BE2C (cell line): ENCODE data around the gene ST6GALNAC1.
A peak's percentile ranks its signal among the peaks of the same experiment; 100 is the strongest.

Experiments used
- DNase-seq: peaks from one replicate; pipeline ENCODE4 v3.0.0-alpha.2; 2020
- H3K27me3 ChIP-seq: fragments of 250-450 bp; sonication (Bioruptor Pico); 2 replicates; pipeline ENCODE4 v1.5.1; 2020; ENCODE audit warnings: mild to moderate bottlenecking
- H3K36me3 ChIP-seq: fragments of 250-450 bp; sonication (Bioruptor Pico); 2 replicates; pipeline ENCODE4 v1.5.1; 2020; ENCODE audit warnings: mild to moderate bottlenecking
- H3K4me1 ChIP-seq: fragments of 250-450 bp; sonication (Bioruptor Pico); 2 replicates; pipeline ENCODE4 v1.5.1; 2020
- H3K4me3 ChIP-seq: 2 replicates; pipeline ENCODE4 v1.5.1; 2011; ENCODE audit warnings: low read depth, low read length
- H3K9me3 ChIP-seq: fragments of 250-450 bp; sonication (Bioruptor Pico); 2 replicates; pipeline ENCODE4 v1.5.1; 2020
- TF ChIP-seq, protein P1 (sequence below): IDR thresholded peaks from 2 replicates; pipeline ENCODE4 v1.5.1; 2012; ENCODE audit warnings: mild to moderate bottlenecking, low read depth, low read length

Gene ST6GALNAC1

DNA sequence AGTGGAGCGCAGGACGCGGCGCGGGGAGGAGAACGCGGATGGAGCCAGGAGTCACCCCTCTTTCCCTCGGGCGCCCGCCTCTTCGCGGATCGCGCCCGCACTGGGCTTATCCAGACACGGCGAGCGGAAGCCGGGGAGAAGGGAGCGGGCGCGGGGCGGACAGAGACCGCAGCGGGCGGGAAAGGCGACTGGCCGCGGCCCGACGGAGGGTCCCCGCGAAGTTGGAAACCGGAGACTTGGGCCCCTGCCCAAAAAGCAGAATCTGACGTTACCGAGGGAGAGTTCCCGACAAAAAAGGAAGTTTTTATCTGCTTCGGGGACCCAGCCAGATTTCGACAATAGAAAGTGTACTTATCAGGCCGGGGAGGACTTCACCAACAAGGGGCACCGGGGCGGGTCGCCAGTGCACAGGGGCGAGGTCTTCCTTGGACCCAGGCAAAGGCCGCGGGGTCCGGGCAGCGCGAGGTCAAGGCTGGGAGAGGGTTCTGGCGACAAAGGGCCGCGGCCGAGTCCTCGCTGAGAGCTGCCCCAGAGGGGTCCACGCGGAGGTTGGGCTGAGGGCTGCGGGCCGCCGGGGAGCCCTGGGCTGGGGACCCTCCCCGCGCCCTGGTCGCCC, 58.4 kb downstream of the ST6GALNAC1 start:
- TF ChIP-seq, protein P1, sequence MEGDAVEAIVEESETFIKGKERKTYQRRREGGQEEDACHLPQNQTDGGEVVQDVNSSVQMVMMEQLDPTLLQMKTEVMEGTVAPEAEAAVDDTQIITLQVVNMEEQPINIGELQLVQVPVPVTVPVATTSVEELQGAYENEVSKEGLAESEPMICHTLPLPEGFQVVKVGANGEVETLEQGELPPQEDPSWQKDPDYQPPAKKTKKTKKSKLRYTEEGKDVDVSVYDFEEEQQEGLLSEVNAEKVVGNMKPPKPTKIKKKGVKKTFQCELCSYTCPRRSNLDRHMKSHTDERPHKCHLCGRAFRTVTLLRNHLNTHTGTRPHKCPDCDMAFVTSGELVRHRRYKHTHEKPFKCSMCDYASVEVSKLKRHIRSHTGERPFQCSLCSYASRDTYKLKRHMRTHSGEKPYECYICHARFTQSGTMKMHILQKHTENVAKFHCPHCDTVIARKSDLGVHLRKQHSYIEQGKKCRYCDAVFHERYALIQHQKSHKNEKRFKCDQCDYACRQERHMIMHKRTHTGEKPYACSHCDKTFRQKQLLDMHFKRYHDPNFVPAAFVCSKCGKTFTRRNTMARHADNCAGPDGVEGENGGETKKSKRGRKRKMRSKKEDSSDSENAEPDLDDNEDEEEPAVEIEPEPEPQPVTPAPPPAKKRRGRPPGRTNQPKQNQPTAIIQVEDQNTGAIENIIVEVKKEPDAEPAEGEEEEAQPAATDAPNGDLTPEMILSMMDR: no peak
- H3K9me3 ChIP-seq: no peaks in the 10 kb centered on the region
- H3K4me3 ChIP-seq: peak overlapping the region; percentile 40
- DNase-seq: no peak
- no peaks in the 10 kb centered on the region for H3K4me1 ChIP-seq
- H3K27me3 ChIP-seq: peaks cover 22% of the 10 kb centered on the region
- H3K36me3 ChIP-seq: no peaks in the 10 kb centered on the region

DNA sequence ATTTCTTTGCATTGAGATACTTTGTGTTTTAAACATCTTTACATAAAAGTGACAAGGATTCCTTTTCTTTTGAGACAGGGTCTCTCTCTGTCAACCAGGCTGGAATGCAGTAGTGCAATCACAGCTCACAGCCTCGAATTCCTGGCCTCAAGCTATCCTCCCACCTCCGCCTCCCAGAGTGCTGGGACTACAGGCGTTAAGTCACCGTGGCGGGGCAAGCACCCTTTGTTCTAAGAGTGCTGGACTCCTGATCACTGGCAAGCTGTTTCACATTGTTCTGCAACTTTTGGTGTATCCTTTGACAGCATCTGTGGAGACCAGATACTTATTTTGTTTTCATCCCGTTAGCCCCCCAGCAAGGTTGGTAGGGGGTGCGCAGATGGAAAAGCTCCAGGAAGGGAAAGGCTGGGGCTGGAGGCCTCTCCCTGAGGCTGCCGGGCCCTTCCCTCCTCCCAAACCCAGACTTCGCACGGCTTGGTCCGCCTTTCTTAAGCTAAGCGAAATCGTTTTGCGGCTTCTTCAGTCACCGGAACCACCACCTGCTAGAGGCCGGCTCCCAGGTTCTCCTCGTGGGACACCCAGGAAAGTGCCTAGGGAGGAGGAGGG, 59.0 kb downstream of the ST6GALNAC1 start:
- no peak for DNase-seq
- Histone ChIP-seq H3K36me3 (no peaks in the 10 kb centered on the region), H3K4me3 (no peak overlapping the region), H3K9me3 (no peaks in the 10 kb centered on the region), H3K4me1 (no peaks in the 10 kb centered on the region), H3K27me3 (peaks cover 22% of the 10 kb centered on the region)
- TF ChIP-seq, protein P1: no peak

DNA sequence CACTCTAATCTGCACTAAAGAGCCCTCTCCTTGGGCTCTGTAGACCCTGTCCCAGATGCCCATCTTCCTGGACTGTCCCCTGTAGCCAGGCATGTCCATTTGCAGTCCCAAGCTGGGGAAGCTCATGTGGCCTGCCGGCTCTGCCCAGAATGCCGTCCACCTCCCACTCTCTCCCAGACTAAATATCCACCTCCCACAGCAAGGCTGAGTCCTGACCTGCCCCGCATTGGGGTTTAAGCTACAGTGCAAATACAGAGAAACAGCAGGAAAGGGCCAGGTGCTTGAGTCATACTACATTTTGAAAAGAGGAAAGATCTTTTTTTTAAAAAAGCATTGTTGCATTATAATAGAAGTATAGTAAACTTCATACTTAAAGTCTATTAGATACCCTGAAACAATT, 60.9 kb downstream of the ST6GALNAC1 start:
- H3K9me3 ChIP-seq: no peaks in the 10 kb centered on the region
- no peaks in the 10 kb centered on the region for H3K4me1 ChIP-seq
- TF ChIP-seq, protein P1: no peak
- H3K36me3 ChIP-seq: no peaks in the 10 kb centered on the region
- no peak overlapping the region for H3K4me3 ChIP-seq
- no peak for DNase-seq
- peaks cover 22% of the 10 kb centered on the region for H3K27me3 ChIP-seq

DNA sequence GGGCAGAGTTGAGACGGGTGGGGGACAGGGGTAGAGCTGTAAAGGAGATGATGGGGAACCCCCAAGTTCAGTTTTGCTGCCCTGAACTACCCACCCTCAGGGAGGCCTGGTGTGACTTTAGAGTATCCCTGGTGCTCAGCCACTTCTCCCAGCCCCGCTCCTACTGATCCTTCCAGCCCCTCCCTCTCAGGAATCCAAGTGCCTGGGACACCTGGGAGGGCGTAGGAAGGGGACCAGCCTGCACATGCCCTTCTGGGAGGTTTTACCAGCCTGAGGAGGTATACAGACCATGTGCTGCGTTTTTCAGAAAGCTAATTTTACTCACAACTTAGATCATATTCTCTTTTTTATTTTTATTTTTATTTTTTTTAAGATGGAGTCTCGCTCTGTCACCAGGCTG, 62.0 kb downstream of the ST6GALNAC1 start:
- H3K9me3 ChIP-seq: no peaks in the 10 kb centered on the region
- H3K4me1 ChIP-seq: no peaks in the 10 kb centered on the region
- H3K27me3 ChIP-seq: peaks cover 22% of the 10 kb centered on the region
- no peaks in the 10 kb centered on the region for H3K36me3 ChIP-seq
- DNase-seq: no peak
- H3K4me3 ChIP-seq: no peak overlapping the region
- TF ChIP-seq, protein P1: no peak

DNA sequence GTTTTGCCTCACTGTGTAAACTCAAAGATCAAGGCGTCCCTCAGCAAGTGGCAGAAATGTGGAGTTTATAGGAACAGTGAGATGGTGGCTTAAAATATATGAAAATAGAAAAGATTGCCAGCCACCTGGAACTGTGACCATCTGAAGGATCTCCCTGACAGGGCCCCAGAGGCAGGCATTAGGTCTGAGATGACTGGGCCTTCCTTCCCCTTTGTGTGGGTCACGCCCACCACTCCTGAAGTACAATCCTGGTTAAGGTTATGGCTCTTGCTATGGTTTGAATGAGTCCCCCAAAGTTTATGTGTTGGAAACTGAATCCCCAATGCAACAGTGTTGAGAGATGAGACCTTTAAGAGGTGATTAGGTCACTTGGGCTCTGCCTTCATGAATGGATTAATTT, 64.3 kb downstream of the ST6GALNAC1 start:
- Histone ChIP-seq H3K4me1 (no peaks in the 10 kb centered on the region), H3K9me3 (no peaks in the 10 kb centered on the region), H3K4me3 (no peak overlapping the region), H3K36me3 (no peaks in the 10 kb centered on the region), H3K27me3 (peaks cover 1% of the 10 kb centered on the region)
- no peak for DNase-seq
- TF ChIP-seq, protein P1: no peak

DNA sequence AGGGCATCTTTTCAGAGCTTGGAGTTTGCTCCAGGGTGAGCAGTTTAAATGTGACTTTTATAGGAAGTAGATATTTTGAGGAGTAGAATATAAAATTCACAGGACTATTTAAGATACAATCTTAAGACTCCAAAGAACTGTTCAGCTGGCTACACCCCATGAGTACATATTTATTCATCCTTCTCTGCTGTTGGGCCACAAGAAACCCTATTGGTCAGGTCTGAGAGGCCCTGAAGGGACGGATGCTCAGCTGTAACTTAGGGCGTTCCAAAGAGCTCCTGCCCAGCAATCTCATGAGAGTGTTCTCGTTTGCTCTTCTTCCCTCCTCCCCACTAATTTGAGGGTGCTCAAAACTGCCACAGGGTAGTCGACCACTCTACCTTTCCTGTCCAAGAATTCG, 65.2 kb downstream of the ST6GALNAC1 start:
- Histone ChIP-seq H3K4me3 (no peak overlapping the region), H3K4me1 (no peaks in the 10 kb centered on the region), H3K27me3 (no peaks in the 10 kb centered on the region), H3K9me3 (no peaks in the 10 kb centered on the region), H3K36me3 (no peaks in the 10 kb centered on the region)
- TF ChIP-seq, protein P1: no peak
- no peak for DNase-seq
